ENCODE measurements around the gene SOX5.

DNA sequence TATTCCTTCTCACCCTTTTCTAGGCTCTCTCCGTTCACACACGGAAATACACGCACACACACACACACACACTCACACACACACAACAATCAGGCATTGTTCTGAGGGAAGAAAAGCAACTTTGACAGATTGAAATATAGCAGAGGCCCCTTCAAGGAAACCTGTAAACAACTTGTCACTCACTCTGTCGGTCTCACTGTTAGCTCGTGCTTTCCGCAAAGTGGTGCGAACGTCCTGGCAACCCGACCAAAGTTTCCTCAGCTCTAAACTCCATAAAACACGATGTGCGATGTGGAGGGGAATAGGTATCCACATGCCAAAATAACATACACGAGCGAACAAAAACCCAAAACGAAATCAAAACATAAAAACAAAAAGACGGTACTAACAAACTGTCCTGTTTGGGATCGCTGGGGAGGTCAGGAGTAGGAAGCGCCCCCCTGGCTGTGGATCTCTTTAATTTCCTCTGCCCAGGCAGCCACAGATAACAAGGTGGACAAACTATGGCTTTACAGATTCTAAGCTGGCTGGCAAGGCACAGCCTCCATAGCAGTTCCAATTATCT lies 822 bp upstream of the SOX5 start:
- TF ChIP-seq, protein P1, sequence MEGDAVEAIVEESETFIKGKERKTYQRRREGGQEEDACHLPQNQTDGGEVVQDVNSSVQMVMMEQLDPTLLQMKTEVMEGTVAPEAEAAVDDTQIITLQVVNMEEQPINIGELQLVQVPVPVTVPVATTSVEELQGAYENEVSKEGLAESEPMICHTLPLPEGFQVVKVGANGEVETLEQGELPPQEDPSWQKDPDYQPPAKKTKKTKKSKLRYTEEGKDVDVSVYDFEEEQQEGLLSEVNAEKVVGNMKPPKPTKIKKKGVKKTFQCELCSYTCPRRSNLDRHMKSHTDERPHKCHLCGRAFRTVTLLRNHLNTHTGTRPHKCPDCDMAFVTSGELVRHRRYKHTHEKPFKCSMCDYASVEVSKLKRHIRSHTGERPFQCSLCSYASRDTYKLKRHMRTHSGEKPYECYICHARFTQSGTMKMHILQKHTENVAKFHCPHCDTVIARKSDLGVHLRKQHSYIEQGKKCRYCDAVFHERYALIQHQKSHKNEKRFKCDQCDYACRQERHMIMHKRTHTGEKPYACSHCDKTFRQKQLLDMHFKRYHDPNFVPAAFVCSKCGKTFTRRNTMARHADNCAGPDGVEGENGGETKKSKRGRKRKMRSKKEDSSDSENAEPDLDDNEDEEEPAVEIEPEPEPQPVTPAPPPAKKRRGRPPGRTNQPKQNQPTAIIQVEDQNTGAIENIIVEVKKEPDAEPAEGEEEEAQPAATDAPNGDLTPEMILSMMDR (IDR thresholded peaks at IDR 0.05) = no peak
- TF ChIP-seq POLR2A (IDR thresholded peaks at IDR 0.05) = no peak

All from vagina (tissue), 2 donors.